Endothelial cell of umbilical vein (primary cell): ENCODE results near the gene MED8. TPM values are rescaled to one million over a fixed set of nuclear protein-coding genes. Genes with fewer than 3 reads are reported as not detected.
A peak's percentile ranks its signal among the peaks of the same experiment; 100 is the strongest.

ENCODE experiments used
- BruUV-seq: library from RNA; stranded (reverse); fragments of 400-500 nt; replicated peaks from 2 replicates; lab custom pipeline; 2021; lab: Mats Ljungman, UMichigan
- CTCF ChIA-PET: fragments of 300-600, 350-600 bp; sonication (Branson Sonifier 250); formaldehyde crosslinking; loops from one replicate; lab custom pipeline; 2021; ENCODE audit warnings: antibody characterized with exemption, inconsistent platforms; lab: Charles Lee
- POLR2A ChIA-PET: fragments of 300-600, 350-600 bp; sonication (Branson Sonifier 250); formaldehyde crosslinking; loops from one replicate; lab custom pipeline; 2021; ENCODE audit warnings: antibody characterized with exemption, inconsistent platforms; lab: Charles Lee
- DNase-seq: peaks from one replicate; pipeline ENCODE4 v3.0.0-alpha.2; 2011; ENCODE audit warnings: low read depth, low spot score
- FAIRE-seq: peaks from 2 replicates; lab custom pipeline; 2011; peaks lifted over from hg19 to GRCh38; lab: Jason Lieb, UNC
- H2AFZ ChIP-seq: 2 replicates; pipeline ENCODE4 v1.6.0; 2012; ENCODE audit warnings: low read depth, low read length, control low read depth, inconsistent platforms
- H3K27ac ChIP-seq: 2 replicates; pipeline ENCODE4 v1.5.1; 2011; ENCODE audit warnings: low read depth, mild to moderate bottlenecking, control low read depth, low read length, moderate library complexity; ENCODE audit not compliant: insufficient read depth
- H3K27me3 ChIP-seq, 2 experiments: 2 replicates each; pipeline versions ENCODE4 v1.6.0 to v1.6.1; 2011; ENCODE audit warnings: low read length in 2 of 2, mixed read lengths in 1 of 2; ENCODE audit not compliant: control insufficient read depth in 2 of 2, insufficient read depth in 2 of 2
- H3K36me3 ChIP-seq, 2 experiments: 2 replicates in 1 of 2; 3 replicates in 1 of 2; pipeline ENCODE4 v1.5.1; 2011; ENCODE audit warnings: low read length in 2 of 2, mild to moderate bottlenecking in 1 of 2, moderate library complexity in 1 of 2; ENCODE audit not compliant: control insufficient read depth in 2 of 2, insufficient read depth in 2 of 2; ENCODE audit errors: extremely low read depth in 1 of 2
- H3K4me1 ChIP-seq: 3 replicates; pipeline ENCODE4 v1.5.1; 2011; ENCODE audit warnings: mild to moderate bottlenecking, low read length; ENCODE audit not compliant: control insufficient read depth, insufficient read depth; ENCODE audit errors: extremely low read depth
- H3K4me2 ChIP-seq: 2 replicates; pipeline ENCODE4 v1.6.1; 2011; ENCODE audit warnings: low read length, control low read depth, mixed read lengths; ENCODE audit not compliant: insufficient read depth
- H3K4me3 ChIP-seq, 3 experiments: fragments of 200-600 bp in 1 of 3; sonication (generic), shearing (Covaris generic) in 1 of 3; replicated peaks in 1 of 3; 2 replicates each; pipeline ENCODE4 v1.5.1; 2011 to 2016; ENCODE audit warnings: control low read depth in 3 of 3, low read length in 3 of 3, mild to moderate bottlenecking in 2 of 3, inconsistent platforms in 1 of 3, low read depth in 1 of 3, moderate library complexity in 1 of 3; ENCODE audit not compliant: insufficient read depth in 1 of 3
- H3K79me2 ChIP-seq: 2 replicates; pipeline ENCODE4 v1.6.0; 2012; ENCODE audit warnings: low read length, inconsistent platforms; ENCODE audit not compliant: control insufficient read depth, insufficient read depth
- H3K9ac ChIP-seq: replicated peaks from 2 replicates; pipeline ENCODE3; 2011; ENCODE audit warnings: low read length, control low read depth; ENCODE audit not compliant: insufficient read depth; ENCODE audit errors: extremely low read depth
- H3K9me1 ChIP-seq: replicated peaks from 3 replicates; pipeline ENCODE4 v1.6.0; 2011; ENCODE audit warnings: mild to moderate bottlenecking, low read length; ENCODE audit not compliant: control insufficient read depth, insufficient read depth; ENCODE audit errors: extremely low read depth
- H3K9me3 ChIP-seq: replicated peaks from 2 replicates; pipeline ENCODE4 v1.5.1; 2012; ENCODE audit warnings: low read length, inconsistent platforms; ENCODE audit not compliant: control insufficient read depth, insufficient read depth
- H4K20me1 ChIP-seq: replicated peaks from 2 replicates; pipeline ENCODE3; 2011; ENCODE audit warnings: mild to moderate bottlenecking, low read length; ENCODE audit not compliant: control insufficient read depth, insufficient read depth; ENCODE audit errors: extremely low read depth
- EZH2 ChIP-seq: IDR thresholded peaks from 2 replicates; pipeline ENCODE4 v1.6.1; 2012; ENCODE audit warnings: borderline replicate concordance, low read depth, mild to moderate bottlenecking, moderate library complexity, low read length, inconsistent platforms; ENCODE audit not compliant: severe bottlenecking
- FOS ChIP-seq: IDR thresholded peaks from 2 replicates; pipeline ENCODE4 v1.6.1; 2011; ENCODE audit warnings: mild to moderate bottlenecking, low read length, moderate library complexity, borderline replicate concordance; ENCODE audit not compliant: insufficient read depth
- JUN ChIP-seq: IDR thresholded peaks from 2 replicates; pipeline ENCODE4 v1.6.1; 2011; ENCODE audit warnings: borderline replicate concordance, low read depth; ENCODE audit not compliant: insufficient read length, insufficient read depth
- POLR2A ChIP-seq: IDR thresholded peaks from 2 replicates; pipeline ENCODE4 v1.6.1; 2012; ENCODE audit warnings: low read depth, mild to moderate bottlenecking, control low read depth, low read length
- POLR2AphosphoS5 ChIP-seq: IDR thresholded peaks from 2 replicates; pipeline ENCODE4 v1.6.1; 2012; ENCODE audit warnings: low read depth, mild to moderate bottlenecking, control low read depth, low read length, moderate library complexity; ENCODE audit not compliant: insufficient read depth
- dilution Hi-C: fragments of 300-500 bp; cut with MboI; formaldehyde crosslinking; loops from one replicate; pipeline ENCODE4 v1.15.0; 2019; ENCODE audit warnings: low sequenced_read_pairs; ENCODE audit not compliant: extremely low pct_ligation_motif_present
- intact Hi-C: fragments of 100-400 bp; cut with micrococcal nuclease; formaldehyde crosslinking; loops from one replicate; pipeline ENCODE4 v1.10.0; 2022
- polyA plus RNA-seq, 4 experiments: library from polyadenylated mRNA; depleted of rRNA in 3 of 4; stranded (reverse) in 3 of 4; unstranded in 1 of 4; fragments of >200 nt; gene quantifications; 2 replicates each; pipeline versions ENCODE4 v1.2.1 to v1.2.3, GENCODE V29; 2011 to 2012; ENCODE audit warnings: missing spikeins in 1 of 4
- total RNA-seq: library from RNA; stranded (reverse); gene quantifications from 2 replicates; pipeline ENCODE4 v1.2.3, GENCODE V29; 2021
- TF ChIP-seq, protein P1 (sequence below), 2 donors: IDR thresholded peaks; 1 replicate in 1 of 2; 2 replicates in 1 of 2; pipeline ENCODE4 v1.5.1; 2011; ENCODE audit warnings: low read length in 2 of 2, mild to moderate bottlenecking in 2 of 2, moderate library complexity in 2 of 2, control low read depth in 1 of 2, inconsistent platforms in 1 of 2, low read depth in 1 of 2; ENCODE audit not compliant: insufficient read depth in 1 of 2; ENCODE audit errors: extremely low read depth in 1 of 2
- TF ChIP-seq, protein P2 (sequence below): IDR thresholded peaks from 2 replicates; pipeline ENCODE4 v1.6.1; 2011; ENCODE audit not compliant: insufficient read depth, insufficient read length

Gene MED8
- total and polyA plus RNA-seq, 2 donors (not counting 3 experiments of a cell fraction or from before 2014, with no cell fraction given): 19.6 to 45.6 TPM

DNA sequence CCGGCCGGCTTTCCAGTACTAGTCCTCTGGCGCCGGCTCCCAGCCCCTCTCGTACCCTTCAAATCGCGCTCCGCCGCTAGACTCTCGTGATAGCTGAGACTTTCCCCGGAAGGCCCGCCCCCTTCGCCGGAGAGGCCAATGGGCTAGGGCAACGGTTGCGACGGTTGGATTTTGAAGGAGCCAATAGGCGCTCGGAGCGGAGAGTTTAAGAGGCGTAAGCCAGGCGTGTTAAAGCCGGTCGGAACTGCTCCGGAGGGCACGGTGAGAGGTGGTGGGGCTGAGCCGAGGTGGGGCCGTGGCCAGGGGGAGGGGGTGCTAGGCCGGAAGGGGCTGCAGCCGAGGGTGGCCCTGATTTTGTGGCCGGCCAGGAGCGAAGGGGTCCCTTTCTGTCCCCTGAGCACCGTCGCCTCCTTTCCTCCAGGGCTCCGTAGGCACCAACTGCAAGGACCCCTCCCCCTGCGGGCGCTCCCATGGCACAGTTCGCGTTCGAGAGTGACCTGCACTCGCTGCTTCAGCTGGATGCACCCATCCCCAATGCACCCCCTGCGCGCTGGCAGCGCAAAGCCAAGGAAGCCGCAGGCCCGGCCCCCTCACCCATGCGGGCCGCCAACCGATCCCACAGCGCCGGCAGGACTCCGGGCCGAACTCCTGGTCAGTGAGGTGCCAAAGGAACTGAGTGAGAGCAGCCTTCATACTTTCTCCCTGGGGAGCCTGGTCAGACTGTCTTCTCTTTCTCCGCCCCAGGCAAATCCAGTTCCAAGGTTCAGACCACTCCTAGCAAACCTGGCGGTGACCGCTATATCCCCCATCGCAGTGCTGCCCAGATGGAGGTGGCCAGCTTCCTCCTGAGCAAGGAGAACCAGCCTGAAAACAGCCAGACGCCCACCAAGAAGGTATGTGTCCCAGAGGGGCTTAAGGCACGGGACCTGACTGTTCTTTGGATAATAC, 30.6 kb downstream of the MED8 start, which contains the start of gene CDC20:
CDC20 (plus strand) TSS at position 236 of the 948 bp plus-strand sequence; CDS start at position 471, 235 bp downstream.
- Histone ChIP-seq H4K20me1 (no peaks in the 10 kb centered on the region), H3K27ac (peak within 1 kb of the TSS; percentile 80), H2AFZ (peak within 1 kb of the TSS; percentile 88), H3K9me3 (no peaks in the 10 kb centered on the region), H3K27me3 (no peaks in the 10 kb centered on the region), H3K79me2 (peaks cover 36% of the 10 kb centered on the region), H3K4me2 (peak within 1 kb of the TSS; percentile 92), H3K4me3 (peak within 1 kb of the TSS; percentile 57 to 84 (median 80)), H3K9me1 (no peaks in the 10 kb centered on the region), H3K36me3 (peaks cover 5 to 12% of the 10 kb centered on the region in 2 experiments), H3K4me1 (peaks cover 38% of the 10 kb centered on the region), H3K9ac (peak within 1 kb of the TSS; percentile 87)
- DNase-seq: peak; percentile 98
- intact Hi-C loops (loop anchor here (1.0 to 2.0 kb wide), 4 partner anchors 8 to 120 kb away; partner anchors contain the start of gene TIE1), dilution Hi-C loops (no loop called here)
- no peak for TF ChIP-seq POLR2A
- TF ChIP-seq, protein P1, sequence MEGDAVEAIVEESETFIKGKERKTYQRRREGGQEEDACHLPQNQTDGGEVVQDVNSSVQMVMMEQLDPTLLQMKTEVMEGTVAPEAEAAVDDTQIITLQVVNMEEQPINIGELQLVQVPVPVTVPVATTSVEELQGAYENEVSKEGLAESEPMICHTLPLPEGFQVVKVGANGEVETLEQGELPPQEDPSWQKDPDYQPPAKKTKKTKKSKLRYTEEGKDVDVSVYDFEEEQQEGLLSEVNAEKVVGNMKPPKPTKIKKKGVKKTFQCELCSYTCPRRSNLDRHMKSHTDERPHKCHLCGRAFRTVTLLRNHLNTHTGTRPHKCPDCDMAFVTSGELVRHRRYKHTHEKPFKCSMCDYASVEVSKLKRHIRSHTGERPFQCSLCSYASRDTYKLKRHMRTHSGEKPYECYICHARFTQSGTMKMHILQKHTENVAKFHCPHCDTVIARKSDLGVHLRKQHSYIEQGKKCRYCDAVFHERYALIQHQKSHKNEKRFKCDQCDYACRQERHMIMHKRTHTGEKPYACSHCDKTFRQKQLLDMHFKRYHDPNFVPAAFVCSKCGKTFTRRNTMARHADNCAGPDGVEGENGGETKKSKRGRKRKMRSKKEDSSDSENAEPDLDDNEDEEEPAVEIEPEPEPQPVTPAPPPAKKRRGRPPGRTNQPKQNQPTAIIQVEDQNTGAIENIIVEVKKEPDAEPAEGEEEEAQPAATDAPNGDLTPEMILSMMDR (IDR thresholded peaks at IDR 0.05; ENCODE audit: extremely low read depth in 1 of 2, insufficient read depth in 1 of 2, low read depth in 1 of 2, low read length in 2 of 2): no peak
- no peak for TF ChIP-seq EZH2
- no peak for TF ChIP-seq JUN
- TF ChIP-seq POLR2AphosphoS5: peak; percentile 44
- TF ChIP-seq, protein P2, sequence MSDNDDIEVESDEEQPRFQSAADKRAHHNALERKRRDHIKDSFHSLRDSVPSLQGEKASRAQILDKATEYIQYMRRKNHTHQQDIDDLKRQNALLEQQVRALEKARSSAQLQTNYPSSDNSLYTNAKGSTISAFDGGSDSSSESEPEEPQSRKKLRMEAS: peak; percentile 81
- TF ChIP-seq FOS: no peak
- BruUV-seq: TSS peak; percentile 63
- ChIA-PET POLR2A (interaction anchor here (0.6 to 1.6 kb wide), 5 partner anchors 9 to 182 kb away, joined by 3 to 6 read pairs (median 4); partner anchors contain the start of genes ELOVL1 and HYI), CTCF (interaction anchor here (0.8 to 2.8 kb wide), 20 partner anchors 10 to 151 kb away, joined by 3 to 19 read pairs (median 4); partner anchors contain the start of genes MED8 and SZT2)
- peak; percentile 97 for FAIRE-seq
